ENCODE measurements around the gene ACTG1.

ACTG1 gene

GRCh38 chr17:81545160-81545949 lies 32.8 kb upstream of the ACTG1 start:
- no peak for DNase-seq

- DNase-seq, result no peak
Observed at GRCh38 chr17:81544281-81544974, 31.8 kb upstream of the ACTG1 start.

GRCh38 chr17:81543756-81544155 lies 31.2 kb upstream of the ACTG1 start:
- DNase-seq, result no peak

GRCh38 chr17:81543339-81543675 lies 30.7 kb upstream of the ACTG1 start:
- no peak for DNase-seq

- no peak for DNase-seq
Observed at GRCh38 chr17:81542431-81543338, 30.1 kb upstream of the ACTG1 start.

- no peak for DNase-seq
Observed at GRCh38 chr17:81541123-81541522, 28.5 kb upstream of the ACTG1 start.

- no peak for DNase-seq
Observed at GRCh38 chr17:81540676-81541027, 28.1 kb upstream of the ACTG1 start.

- no peak for DNase-seq
Observed at GRCh38 chr17:81539961-81540675, 27.5 kb upstream of the ACTG1 start.

- no peak for DNase-seq
Observed at GRCh38 chr17:81539571-81539900, 26.9 kb upstream of the ACTG1 start.

GRCh38 chr17:81538651-81539570 lies 26.3 kb upstream of the ACTG1 start:
- no peak for DNase-seq

GRCh38 chr17:81537856-81538555 lies 25.4 kb upstream of the ACTG1 start:
- no peak for DNase-seq

- DNase-seq, result no peak
Observed at GRCh38 chr17:81537343-81537855, 24.8 kb upstream of the ACTG1 start.

GRCh38 chr17:81536299-81537290 lies 24.0 kb upstream of the ACTG1 start:
- no peak for DNase-seq

- DNase-seq, result no peak
Observed at GRCh38 chr17:81535480-81536298, 23.1 kb upstream of the ACTG1 start.

GRCh38 chr17:81535007-81535328 lies 22.4 kb upstream of the ACTG1 start:
- no peak for DNase-seq

GRCh38 chr17:81534157-81535006 lies 21.8 kb upstream of the ACTG1 start:
- DNase-seq, result no peak
